Measurements from ENCODE around the gene ZNF697. TPM values are rescaled to one million over a fixed set of nuclear protein-coding genes. Genes with fewer than 3 reads are reported as not detected.
"Not testable (repeated sequence)": the region's sequence is repeated elsewhere in the genome, so short reads cannot be mapped to it uniquely, and the experiment has no call there.

Gene ZNF697
- 10 to 100 TPM; 14.8 to 22.5 TPM for total RNA-seq
- polyA plus RNA-seq (ENCODE audit: insufficient read depth, low read depth, low replicate concordance) = 9.1 TPM
- long read RNA-seq, donor 1 = 0 reads
- long read RNA-seq, donor 2 = 0 reads

DNA sequence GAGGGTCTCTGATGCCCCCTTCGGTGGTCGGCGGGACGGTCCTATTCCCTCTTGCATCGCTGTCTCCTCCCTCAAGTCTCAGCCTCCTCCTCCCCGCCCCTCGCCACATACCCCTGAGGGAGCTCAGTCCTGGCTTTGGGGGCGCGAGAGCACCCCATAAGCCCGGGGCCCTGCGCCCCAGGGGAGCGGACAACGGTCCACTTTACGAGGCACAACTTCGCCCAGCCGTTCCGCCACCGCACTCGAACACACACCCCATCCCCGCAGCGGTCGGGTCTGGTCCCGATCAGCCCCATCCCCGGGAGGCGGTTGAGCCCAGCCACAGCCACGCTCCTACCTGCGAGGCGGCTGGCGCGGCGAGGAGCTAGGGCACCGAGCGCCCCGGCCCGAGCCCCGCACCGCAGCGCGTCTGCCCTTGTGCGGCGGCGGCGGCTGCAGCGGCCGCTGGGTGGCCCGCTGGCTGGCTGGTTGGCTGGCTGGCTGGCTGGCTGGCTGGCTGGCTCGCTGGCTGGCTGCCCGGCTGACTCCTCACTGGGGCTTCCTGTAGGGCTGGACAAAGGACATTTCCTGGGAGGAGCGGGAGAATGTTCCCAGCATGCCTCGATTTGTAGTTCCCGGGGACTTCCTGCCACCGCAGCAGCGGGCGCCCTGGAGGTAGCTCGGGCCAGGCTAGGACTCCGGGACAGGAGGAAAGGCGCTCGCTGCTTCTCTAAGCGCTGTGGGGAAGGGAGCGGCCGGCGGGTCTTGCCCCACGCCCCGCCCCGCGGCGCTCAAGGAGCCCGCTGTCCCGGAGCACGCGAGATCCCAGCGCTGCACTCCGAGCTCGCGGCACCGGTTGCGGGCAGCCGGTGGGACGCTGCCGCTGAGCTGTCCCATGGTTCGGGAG, at the start of gene ZNF697:
ZNF697 (minus strand) TSS at position 533 of the 886 bp plus-strand sequence. CDS start 22,166 bp downstream, outside the sequence.
- Histone ChIP-seq H3K27me3 (no peaks in the 10 kb centered on the region), H3K4me1 (peaks cover 16% of the 10 kb centered on the region), H3K27ac (peak within 1 kb of the TSS; percentile 86 to 90), H3K9me3 (no peaks in the 10 kb centered on the region), H3K36me3 (ENCODE audit: low read depth, missing control alignments) (no peaks in the 10 kb centered on the region), H3K4me3 (peak within 1 kb of the TSS; percentile 82 to 86)
- intact Hi-C loops (cut with DNase I; ENCODE audit: low total_unique reads) = no loop called here
- 0% methylated on average over 24 to 56 of the region's 81 CpGs for WGBS, 2 donors
- TF ChIP-seq POLR2A (IDR thresholded peaks at IDR 0.05) = no peak
- TF ChIP-seq, protein P1, sequence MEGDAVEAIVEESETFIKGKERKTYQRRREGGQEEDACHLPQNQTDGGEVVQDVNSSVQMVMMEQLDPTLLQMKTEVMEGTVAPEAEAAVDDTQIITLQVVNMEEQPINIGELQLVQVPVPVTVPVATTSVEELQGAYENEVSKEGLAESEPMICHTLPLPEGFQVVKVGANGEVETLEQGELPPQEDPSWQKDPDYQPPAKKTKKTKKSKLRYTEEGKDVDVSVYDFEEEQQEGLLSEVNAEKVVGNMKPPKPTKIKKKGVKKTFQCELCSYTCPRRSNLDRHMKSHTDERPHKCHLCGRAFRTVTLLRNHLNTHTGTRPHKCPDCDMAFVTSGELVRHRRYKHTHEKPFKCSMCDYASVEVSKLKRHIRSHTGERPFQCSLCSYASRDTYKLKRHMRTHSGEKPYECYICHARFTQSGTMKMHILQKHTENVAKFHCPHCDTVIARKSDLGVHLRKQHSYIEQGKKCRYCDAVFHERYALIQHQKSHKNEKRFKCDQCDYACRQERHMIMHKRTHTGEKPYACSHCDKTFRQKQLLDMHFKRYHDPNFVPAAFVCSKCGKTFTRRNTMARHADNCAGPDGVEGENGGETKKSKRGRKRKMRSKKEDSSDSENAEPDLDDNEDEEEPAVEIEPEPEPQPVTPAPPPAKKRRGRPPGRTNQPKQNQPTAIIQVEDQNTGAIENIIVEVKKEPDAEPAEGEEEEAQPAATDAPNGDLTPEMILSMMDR (IDR thresholded peaks at IDR 0.05) = no peak
- DNase-seq = peak; percentile 98

DNA sequence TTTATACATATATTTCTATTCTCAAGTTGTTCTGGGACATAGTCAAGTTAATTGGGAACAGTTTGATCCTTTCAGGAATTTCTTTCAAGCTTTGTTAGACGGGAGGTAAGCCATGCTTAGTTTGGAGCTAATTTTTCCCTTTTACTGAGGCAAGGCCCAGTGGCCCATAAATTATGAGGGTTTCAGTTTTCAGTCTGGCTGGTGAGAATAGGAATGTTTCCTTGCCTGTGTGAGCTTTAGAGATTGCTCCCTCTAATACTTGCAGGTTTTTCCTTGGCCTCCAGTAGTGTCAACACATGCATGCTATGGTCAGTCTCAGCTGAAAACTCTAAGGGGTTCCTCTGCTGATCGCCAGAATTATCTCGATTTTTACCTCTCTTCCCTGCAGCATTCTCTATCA, 49.5 kb upstream of the ZNF697 start:
- Histone ChIP-seq H3K27ac (no peak overlapping the region), H3K4me1 (no peaks in the 10 kb centered on the region), H3K27me3 (no peaks in the 10 kb centered on the region), H3K36me3 (ENCODE audit: low read depth, missing control alignments) (no peaks in the 10 kb centered on the region), H3K9me3 (no peaks in the 10 kb centered on the region), H3K4me3 (no peak overlapping the region)
- TF ChIP-seq, protein P1 (IDR thresholded peaks at IDR 0.05) = no peak
- TF ChIP-seq POLR2A (IDR thresholded peaks at IDR 0.05) = no peak
- no peak for DNase-seq
- intact Hi-C loops (cut with DNase I; ENCODE audit: low total_unique reads) = no loop called here
- WGBS, 2 donors = 48 to 53% methylated on average over 3 of the region's 3 CpGs

DNA sequence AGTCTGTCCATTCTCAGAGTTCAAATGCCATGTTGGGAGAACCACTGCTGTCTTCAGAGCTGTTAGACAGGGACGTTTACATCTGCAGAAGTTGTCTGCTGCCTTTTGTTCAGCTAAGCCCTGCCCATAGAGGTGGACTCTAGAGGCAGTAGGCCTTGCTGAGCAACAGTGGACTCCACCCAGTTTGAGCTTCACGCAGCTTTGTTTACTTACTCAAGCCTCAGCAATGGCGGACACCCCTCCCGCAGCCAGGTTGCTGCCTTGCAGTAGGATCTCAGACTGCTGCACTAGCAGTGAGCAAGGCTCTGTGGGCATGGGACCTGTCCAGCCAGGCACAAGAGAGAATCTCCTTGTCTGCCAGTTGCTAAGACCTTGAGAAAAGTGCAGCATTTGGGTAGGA, 48.8 kb upstream of the ZNF697 start:
- H3K36me3 ChIP-seq (ENCODE audit: low read depth, missing control alignments); H3K4me3 ChIP-seq; H3K4me1 ChIP-seq; intact Hi-C loops (cut with DNase I; ENCODE audit: low total_unique reads); H3K27ac ChIP-seq; H3K9me3 ChIP-seq; H3K27me3 ChIP-seq: not testable (repeated sequence)
- WGBS, 2 donors = 67 to 77% methylated on average over 2 to 4 of the region's 4 CpGs
- peak; percentile 45 for DNase-seq

DNA sequence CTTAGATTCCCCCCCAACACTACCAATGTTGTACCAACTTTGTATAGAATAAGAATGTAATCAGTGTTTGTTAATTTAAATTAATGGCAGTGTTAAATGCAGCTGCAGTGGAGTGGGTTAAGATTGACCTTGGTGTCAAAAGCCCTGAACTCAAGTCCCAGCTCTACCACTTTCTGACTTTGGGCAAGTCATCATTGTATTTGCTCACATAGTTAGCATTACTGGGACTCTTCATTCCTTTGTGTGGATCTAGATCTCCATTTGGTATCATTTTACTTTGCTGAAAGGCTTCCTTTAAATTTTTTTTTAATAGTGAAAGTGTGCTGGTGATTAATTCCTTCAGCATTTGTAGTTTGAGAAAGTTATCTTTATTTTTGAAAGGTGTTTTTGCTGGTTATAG, 41.4 kb upstream of the ZNF697 start:
- intact Hi-C loops (cut with DNase I; ENCODE audit: low total_unique reads) = no loop called here
- Histone ChIP-seq H3K9me3 (no peaks in the 10 kb centered on the region), H3K4me3 (no peak overlapping the region), H3K4me1 (no peaks in the 10 kb centered on the region), H3K27me3 (no peaks in the 10 kb centered on the region), H3K27ac (no peak overlapping the region), H3K36me3 (ENCODE audit: low read depth, missing control alignments) (no peaks in the 10 kb centered on the region)
- TF ChIP-seq, protein P1 (IDR thresholded peaks at IDR 0.05) = no peak
- no peak for TF ChIP-seq POLR2A (IDR thresholded peaks at IDR 0.05)
- DNase-seq = no peak

DNA sequence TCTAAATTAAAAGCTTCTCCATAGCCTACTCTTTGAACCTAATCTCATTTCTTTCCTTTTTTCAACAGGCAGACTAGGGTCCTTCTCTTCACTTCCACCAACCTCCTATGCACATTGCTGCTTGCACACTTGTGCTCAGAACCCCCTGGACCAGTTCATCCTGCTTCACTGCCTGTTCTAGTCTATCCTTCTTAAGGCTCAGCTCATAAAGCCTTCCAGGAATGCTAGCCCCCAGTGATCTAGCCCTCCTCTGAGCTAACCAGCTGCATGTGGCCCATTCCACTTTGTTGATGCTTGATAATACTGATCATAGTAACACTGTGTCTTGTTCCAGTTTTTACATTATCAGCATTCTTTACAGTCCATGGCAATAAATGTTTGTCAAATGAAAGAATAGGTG, 40.7 kb upstream of the ZNF697 start:
- H3K9me3 ChIP-seq = no peaks in the 10 kb centered on the region
- H3K4me1 ChIP-seq = no peaks in the 10 kb centered on the region
- TF ChIP-seq, protein P1 (IDR thresholded peaks at IDR 0.05) = no peak
- no peak for TF ChIP-seq POLR2A (IDR thresholded peaks at IDR 0.05)
- no peak for DNase-seq
- no peaks in the 10 kb centered on the region for H3K36me3 ChIP-seq (ENCODE audit: low read depth, missing control alignments)
- no peak overlapping the region for H3K27ac ChIP-seq
- H3K4me3 ChIP-seq = no peak overlapping the region
- H3K27me3 ChIP-seq = no peaks in the 10 kb centered on the region
- intact Hi-C loops (cut with DNase I; ENCODE audit: low total_unique reads) = no loop called here

Data from testis (tissue), 5 donors.